NOMO-1 treated with dmso at 0.1 percent for 144 hours (cell line): Measurements from ENCODE around the gene SAYSD1.

Experiments
- DNase-seq: peaks from one replicate; lab custom pipeline; 2025; ENCODE audit not compliant: unreplicated experiment; lab: John Stamatoyannopoulos, UW

SAYSD1 gene

GRCh38 chr6:39108041-39108839 lies 6.7 kb downstream of the SAYSD1 start:
- DNase-seq, result no peak

GRCh38 chr6:39107641-39108040 lies 7.3 kb downstream of the SAYSD1 start:
- no peak for DNase-seq

GRCh38 chr6:39107034-39107433 lies 8.0 kb downstream of the SAYSD1 start:
- no peak for DNase-seq

GRCh38 chr6:39104528-39104927 lies 10.5 kb downstream of the SAYSD1 start:
- no peak for DNase-seq

DNA sequence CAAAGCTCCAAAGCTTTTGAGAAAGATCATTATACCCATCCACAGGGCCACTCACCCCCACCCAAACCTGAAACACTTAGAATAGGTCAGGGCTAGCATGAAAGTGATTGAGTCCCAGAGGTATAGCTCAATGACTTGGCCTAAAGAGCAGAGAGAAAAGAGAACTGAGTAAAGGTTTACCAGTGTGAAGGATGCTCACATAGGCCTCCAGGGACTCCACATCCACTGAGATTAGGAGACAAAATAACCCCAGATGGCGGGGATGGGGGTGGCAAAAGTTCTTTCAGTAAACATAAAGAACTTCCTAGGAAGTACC lies 12.2 kb downstream of the SAYSD1 start:
- no peak for DNase-seq

DNA sequence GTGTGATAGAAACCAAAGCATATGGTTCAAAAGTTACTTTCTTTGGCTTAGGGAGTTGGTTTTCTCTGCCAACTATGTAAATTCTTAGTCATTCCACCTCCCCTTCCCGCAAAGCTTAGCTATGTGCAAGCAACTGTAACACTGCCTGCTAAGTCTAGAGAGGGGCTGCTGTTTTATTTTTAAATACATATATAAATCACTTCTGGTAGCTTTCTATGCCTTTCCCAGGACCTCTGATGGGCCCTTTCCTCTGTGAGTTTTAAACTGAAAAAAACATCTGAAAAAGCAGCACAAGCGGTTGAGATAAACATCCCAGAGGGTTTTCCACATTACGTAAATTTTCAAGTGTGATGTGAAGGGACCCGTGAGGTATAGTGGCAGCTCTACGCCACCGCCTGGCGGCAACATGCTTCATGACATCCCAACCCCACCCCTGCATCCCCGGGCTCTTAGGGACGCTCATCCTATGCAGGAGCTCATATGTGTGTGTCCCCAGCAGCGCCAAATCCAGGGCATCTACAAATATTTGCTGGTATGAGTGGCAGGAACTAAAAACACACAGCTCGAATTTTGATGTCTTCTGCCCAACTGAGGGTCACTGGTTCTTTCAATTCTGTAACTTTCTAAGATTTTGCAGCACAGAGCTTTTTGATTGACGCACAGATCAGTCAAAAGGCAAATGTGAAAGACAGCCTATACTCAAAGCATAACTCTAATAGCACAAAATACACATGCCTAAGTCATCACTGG lies 12.7 kb downstream of the SAYSD1 start:
- DNase-seq, result no peak

DNA sequence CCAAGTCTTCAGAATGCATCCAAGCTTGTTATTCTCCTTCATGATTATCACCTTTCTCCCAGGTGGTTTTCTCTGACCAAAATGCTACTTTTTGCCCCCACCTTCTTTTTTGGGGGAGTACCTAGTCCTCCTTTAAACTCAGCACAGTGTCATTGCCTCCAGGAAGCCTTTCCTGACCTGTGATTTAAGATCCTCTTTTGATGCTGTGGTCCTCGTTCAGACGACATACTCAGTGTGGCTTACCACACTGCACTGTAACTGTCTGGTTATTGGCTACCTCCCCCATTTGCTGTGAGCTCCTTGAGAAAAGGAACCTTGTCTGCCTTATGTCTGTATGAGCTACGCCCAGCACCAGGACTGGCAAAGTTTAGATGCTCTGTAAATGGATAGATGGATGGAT lies 14.6 kb downstream of the SAYSD1 start:
- no peak for DNase-seq

DNA sequence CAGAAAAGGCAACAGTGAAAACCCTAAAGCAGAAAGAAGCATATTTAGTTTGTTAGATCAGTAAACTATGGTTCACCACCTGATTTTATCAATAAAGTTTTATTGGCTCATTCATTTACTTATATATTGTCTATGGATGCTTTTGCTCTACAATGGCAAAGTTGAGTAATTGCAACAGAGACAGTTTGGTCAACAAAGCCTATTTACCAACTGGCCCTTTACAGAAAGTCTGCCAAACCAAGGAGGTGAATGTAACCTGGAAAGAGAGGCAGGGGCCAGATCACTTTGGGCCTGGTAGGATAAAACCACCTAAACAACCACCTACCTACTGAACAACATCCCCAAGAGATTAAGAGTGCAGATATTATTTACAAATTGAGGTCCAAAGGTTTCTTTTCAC lies 19.4 kb downstream of the SAYSD1 start:
- DNase-seq, result no peak

- DNase-seq, result no peak
Observed at GRCh38 chr6:39093149-39093708, 21.8 kb downstream of the SAYSD1 start.

GRCh38 chr6:39092124-39092523 lies 22.9 kb downstream of the SAYSD1 start:
- DNase-seq, result no peak

GRCh38 chr6:39091220-39091619 lies 23.8 kb downstream of the SAYSD1 start:
- DNase-seq, result no peak

DNA sequence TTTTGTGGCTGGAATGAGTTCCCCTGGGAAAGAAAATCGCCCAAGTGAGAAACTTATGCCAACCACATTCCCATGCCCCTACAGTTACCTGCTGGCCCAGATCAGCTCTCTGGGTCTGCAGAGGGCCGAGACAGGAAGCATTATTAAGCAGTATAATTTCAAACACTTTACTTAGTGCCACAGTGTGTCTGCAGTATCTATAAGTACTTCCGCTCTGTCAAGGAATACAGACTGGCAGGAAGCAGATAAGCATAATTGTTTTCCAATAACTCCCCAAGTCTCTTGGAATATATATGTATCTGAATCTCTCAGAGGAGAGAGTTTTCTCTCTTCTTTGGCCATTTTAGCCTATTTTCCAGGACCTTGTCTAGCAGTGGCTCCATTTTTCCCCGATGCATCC lies 24.9 kb downstream of the SAYSD1 start:
- DNase-seq, result no peak

- peak; percentile 56 for DNase-seq
Observed at GRCh38 chr6:39088331-39088730, 26.7 kb downstream of the SAYSD1 start.

DNA sequence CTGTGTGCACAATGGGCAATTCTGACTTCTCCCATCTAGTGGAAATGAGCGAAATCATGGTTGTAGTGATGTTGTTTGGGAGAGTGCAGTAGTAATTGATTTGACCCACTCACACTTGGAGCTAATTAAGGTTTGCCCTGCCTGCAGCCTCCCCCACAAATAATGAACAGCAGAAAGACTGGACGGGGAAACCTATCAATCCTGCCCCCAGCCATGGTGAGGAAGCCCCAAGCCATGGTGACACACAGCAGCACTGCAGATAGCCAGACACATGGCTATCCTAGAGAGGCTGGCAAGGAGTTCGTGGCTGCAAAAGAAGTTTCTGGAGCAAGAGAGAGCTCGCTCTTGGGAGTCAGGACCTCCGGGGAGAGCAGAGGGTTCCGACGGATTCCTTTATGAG lies 27.8 kb downstream of the SAYSD1 start:
- DNase-seq, result no peak

- DNase-seq, result no peak
Observed at GRCh38 chr6:39086711-39087110, 28.3 kb downstream of the SAYSD1 start.

DNA sequence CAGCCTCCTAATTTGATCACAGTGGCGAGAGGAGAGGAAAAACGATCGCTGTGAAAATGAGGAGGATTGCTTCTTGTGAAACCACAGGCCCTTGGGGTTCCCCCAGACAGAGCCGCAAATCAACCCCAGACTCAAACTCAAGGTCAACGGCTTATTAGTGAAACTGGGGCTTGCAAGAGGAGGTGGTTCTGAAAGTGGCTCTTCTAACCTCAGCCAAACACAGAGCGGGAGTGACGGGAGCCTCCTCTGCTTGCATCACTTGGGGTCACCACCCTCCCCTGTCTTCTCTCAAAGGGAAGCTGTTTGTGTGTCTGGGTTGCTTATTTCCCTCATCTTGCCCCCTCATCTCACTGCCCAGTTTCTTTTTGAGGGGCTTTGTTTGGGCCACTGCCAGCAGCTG lies 28.7 kb downstream of the SAYSD1 start:
- DNase-seq, result no peak

DNA sequence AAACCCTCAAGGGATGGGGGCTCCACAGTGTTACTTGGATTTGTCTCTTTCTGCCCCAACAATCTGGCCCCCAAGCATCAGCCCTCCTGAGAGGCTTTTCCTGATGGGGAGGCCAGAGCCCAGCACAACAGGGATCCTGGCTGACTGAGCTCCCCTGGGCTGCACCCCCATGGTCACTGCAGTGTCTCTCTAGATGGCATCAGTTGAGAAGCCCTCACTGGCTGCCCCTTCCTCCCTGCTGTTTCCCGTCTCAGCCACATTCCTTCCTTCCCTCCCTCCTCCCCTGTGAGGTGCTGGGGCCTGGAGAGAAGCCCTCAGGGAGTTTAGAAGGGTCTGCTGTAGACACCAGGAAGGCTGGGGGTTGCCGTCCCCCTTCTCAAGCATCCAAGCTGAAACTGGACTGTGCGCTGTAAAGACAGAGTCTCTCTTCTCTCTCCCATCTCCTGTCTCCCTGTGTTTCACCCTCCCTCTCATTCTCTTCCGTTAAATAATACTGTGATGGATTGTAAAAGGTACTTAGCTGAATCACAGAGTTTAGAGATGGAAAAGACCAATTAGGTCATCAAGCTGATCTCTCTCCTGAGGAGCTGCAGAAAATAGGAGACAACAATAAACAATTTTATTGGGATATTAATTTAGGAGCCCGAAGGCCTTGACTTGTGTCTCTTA lies 29.7 kb downstream of the SAYSD1 start:
- DNase-seq, result no peak

DNA sequence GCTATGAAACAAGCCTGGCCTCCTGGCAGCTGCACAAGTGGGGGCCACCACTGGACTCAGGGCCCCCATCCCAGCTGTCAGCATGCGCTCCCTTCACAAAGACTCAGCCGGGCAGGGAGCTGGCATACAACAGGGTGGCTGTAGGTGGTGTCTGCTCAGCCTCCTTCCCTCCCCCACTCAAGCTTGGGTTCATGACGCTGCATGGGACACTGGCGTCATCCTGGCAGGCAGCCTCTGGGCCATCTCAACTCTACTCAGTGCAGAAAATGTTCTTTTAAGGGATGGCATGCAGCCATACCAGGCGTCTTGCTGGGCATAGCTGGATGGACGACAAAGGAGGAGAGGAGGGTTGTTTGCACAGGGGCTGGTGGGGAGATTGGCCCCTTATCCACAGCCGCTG lies 30.5 kb downstream of the SAYSD1 start:
- no peak for DNase-seq

DNA sequence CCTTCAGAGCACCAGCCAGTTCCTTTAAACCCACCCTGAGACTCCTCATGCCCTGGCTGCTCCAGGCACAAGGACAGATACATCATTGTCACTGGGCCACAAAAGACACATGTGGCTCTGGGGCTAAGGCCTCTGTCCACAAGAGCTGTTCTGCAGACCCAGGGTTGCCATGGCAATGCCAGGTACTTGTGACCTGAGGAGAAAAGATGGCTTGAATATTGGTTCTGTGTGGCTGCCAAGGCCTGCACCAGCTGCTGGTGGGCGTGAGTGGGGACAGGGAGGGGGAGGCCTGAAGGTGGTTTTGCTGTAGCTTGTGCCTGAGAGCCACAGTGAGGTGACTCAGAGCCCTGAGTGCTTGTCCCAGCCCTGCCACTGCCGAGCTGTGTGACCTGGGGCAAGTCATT lies 31.8 kb downstream of the SAYSD1 start:
- DNase-seq, result no peak

DNA sequence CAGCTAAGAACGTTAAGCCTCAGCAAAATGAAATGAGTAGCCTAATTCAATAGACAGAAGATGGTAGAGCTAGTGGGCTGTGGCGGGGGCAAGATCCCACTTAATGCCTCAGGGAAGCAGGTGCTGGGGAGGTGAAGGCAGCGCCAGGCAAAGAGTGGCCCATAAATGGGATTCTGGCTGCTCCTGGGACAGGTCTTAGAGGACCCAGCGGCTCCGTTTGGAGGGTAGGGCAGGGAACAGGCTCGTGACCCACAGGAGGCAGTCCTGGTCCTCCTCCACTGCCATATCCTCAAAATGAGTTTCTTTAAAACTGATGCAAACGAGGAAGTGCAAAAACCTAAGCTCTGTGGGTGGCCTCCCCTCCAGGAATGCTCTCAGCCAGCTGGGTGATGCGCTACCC lies 32.7 kb downstream of the SAYSD1 start:
- DNase-seq, result no peak

DNA sequence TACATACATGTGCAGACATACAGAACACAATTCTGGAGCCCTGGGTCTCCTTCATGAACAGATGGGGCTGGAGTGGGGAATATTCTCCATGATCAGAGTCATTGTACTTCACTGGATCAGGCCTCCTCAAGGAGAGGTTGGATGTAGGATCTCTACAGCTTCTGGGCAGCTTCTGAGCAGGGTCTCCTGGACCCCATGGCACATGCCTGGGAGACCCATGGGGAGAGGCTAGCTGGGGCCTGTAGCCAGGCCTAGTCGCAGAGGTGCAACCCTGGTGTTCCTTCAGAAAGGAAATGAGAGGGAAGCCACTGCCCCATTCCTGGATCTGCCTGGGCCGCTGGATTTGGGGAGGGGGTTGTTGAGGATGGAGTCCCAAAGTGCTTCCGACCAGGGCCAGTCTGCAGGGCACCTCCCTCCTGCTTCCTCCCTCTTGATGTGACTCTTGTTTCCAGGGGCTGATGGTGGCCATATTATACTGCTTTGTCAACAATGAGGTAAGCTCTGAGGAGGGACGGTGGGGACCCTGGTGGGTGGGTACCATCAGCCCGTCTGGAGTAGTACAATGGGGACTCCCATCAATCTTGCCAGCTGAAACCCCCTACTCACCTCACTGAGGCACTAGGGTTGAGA lies 34.6 kb downstream of the SAYSD1 start:
- no peak for DNase-seq
